GM23248 (cell line): ENCODE measurements around the gene EIPR1. TPM values are rescaled to one million over a fixed set of nuclear protein-coding genes. Genes with fewer than 3 reads are reported as not detected.

Experiments
- DNase-seq: peaks from one replicate; pipeline ENCODE4 v3.0.0-alpha.2; 2015
- H2AFZ ChIP-seq: fragments of 200-600 bp; sonication (generic); 2 replicates; pipeline ENCODE4 v1.6.1; 2016; ENCODE audit warnings: antibody characterized with exemption
- H3F3A ChIP-seq: fragments of 200-600 bp; sonication (generic); 2 replicates; pipeline ENCODE4 v1.6.1; 2016; ENCODE audit warnings: mild to moderate bottlenecking, antibody characterized with exemption, mixed run types; ENCODE audit not compliant: insufficient read depth
- H3K27ac ChIP-seq: fragments of 200-600 bp; sonication (generic); 2 replicates; pipeline ENCODE4 v1.5.1; 2016; ENCODE audit warnings: mild to moderate bottlenecking
- H3K27me3 ChIP-seq: fragments of 200-600 bp; sonication (generic); replicated peaks from 2 replicates; pipeline ENCODE4 v1.6.1; 2016; ENCODE audit warnings: mild to moderate bottlenecking; ENCODE audit not compliant: insufficient read depth
- H3K36me3 ChIP-seq: fragments of 200-600 bp; sonication (generic); 2 replicates; pipeline ENCODE4 v1.6.1; 2016; ENCODE audit warnings: low read depth, mild to moderate bottlenecking
- H3K4me1 ChIP-seq: fragments of 200-600 bp; sonication (generic); 2 replicates; pipeline ENCODE4 v1.6.1; 2016; ENCODE audit warnings: mild to moderate bottlenecking; ENCODE audit not compliant: insufficient read depth
- H3K4me2 ChIP-seq: fragments of 200-600 bp; sonication (generic); one replicate; pipeline ENCODE4 v1.6.1; 2016; ENCODE audit warnings: mild to moderate bottlenecking; ENCODE audit not compliant: unreplicated experiment
- H3K4me3 ChIP-seq: fragments of 200-600 bp; sonication (generic); 2 replicates; pipeline ENCODE4 v1.5.1; 2016; ENCODE audit warnings: mild to moderate bottlenecking
- H3K79me2 ChIP-seq: fragments of 200-600 bp; sonication (generic); 2 replicates; pipeline ENCODE4 v1.6.1; 2016; ENCODE audit warnings: mild to moderate bottlenecking; ENCODE audit not compliant: insufficient read depth
- H3K9ac ChIP-seq: fragments of 200-600 bp; sonication (generic); 2 replicates; pipeline ENCODE4 v1.6.1; 2016; ENCODE audit warnings: mild to moderate bottlenecking
- H3K9me2 ChIP-seq: fragments of 200-600 bp; sonication (generic); 2 replicates; pipeline ENCODE4 v1.6.1; 2016; ENCODE audit warnings: mixed run types, mild to moderate bottlenecking, moderate library complexity; ENCODE audit not compliant: insufficient read depth
- H3K9me3 ChIP-seq: fragments of 200-600 bp; sonication (generic); one replicate; pipeline ENCODE4 v1.6.1; 2017; ENCODE audit warnings: low read depth
- H4K20me1 ChIP-seq: fragments of 200-600 bp; sonication (generic); 2 replicates; pipeline ENCODE4 v1.6.0; 2016; ENCODE audit not compliant: insufficient read depth
- EZH2 ChIP-seq: fragments of 200-600 bp; sonication (generic); IDR thresholded peaks from 2 replicates; pipeline ENCODE4 v1.6.1; 2018; ENCODE audit warnings: antibody characterized with exemption, mild to moderate bottlenecking; ENCODE audit not compliant: insufficient read depth, poor library complexity, severe bottlenecking
- EZH2phosphoT487 ChIP-seq: fragments of 200-600 bp; sonication (generic); IDR thresholded peaks from 2 replicates; pipeline ENCODE4 v1.6.1; 2018; ENCODE audit warnings: antibody characterized with exemption, moderate library complexity, mild to moderate bottlenecking, low read depth; ENCODE audit not compliant: insufficient read depth
- WGBS, 2 experiments: methylation state at CpG; one replicate each; pipeline ENCODE4 v1.1.6; 2015 to 2017; ENCODE audit warnings: low lambda C conversion rate in 2 of 2, low coverage in 1 of 2; ENCODE audit errors: missing lambda C conversion rate in 2 of 2; 5-methylcytosine and 5-hydroxymethylcytosine counted together
- in situ Hi-C: fragments of 300-500 bp; cut with MboI; formaldehyde crosslinking; loops from 2 replicates; pipeline ENCODE4 v1.15.0; 2020
- polyA plus RNA-seq: library from polyadenylated mRNA; unstranded; fragments of >200 nt; fragmentation: Nextera tagmentation; extraction: Ambion mirVana; gene quantifications from 2 replicates; pipeline ENCODE4 v1.2.1, GENCODE V29; 2016
- total RNA-seq: library from RNA; depleted of rRNA; stranded (reverse); fragments of >200 nt; shearing (Covaris generic); gene quantifications from 2 replicates; pipeline ENCODE4 v1.2.3, GENCODE V29; 2014

The EIPR1 gene
- total and polyA plus RNA-seq, 2 experiments from 2014 or later: 20.2 to 46.5 TPM

DNA sequence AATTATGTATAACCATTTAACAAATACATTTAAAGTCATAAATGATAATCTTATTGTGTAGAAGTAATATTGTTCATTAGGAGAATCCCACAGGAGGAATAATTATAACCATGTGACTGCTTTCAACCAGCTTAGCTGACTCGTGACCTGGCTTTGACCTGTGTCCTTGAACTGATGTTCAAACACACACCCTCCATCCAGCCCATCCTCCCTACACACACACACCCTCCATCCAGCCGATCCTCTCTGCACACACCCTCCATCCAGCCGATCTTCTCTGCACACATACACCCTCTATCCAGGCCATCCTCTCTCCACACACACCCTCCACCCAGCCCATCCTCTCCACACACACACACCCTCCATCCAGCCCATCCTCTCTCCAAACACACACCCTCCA, 83.5 kb downstream of the EIPR1 start:
- Histone ChIP-seq H3K79me2 (no peaks in the 10 kb centered on the region), H3K4me2 (no peak overlapping the region), H3K27ac (no peak overlapping the region), H3F3A (no peaks in the 10 kb centered on the region), H3K27me3 (no peaks in the 10 kb centered on the region), H3K36me3 (no peaks in the 10 kb centered on the region), H3K9me2 (no peaks in the 10 kb centered on the region), H3K9ac (no peak overlapping the region), H3K9me3 (no peaks in the 10 kb centered on the region), H2AFZ (no peak overlapping the region), H3K4me3 (no peak overlapping the region), H3K4me1 (no peaks in the 10 kb centered on the region), H4K20me1 (no peaks in the 10 kb centered on the region)
- TF ChIP-seq EZH2phosphoT487: no peak
- TF ChIP-seq EZH2: no peak
- in situ Hi-C loops: no loop called here
- DNase-seq: no peak
- 14 to 27% methylated on average over 1 to 3 of the region's 3 CpGs for WGBS, 2 experiments

DNA sequence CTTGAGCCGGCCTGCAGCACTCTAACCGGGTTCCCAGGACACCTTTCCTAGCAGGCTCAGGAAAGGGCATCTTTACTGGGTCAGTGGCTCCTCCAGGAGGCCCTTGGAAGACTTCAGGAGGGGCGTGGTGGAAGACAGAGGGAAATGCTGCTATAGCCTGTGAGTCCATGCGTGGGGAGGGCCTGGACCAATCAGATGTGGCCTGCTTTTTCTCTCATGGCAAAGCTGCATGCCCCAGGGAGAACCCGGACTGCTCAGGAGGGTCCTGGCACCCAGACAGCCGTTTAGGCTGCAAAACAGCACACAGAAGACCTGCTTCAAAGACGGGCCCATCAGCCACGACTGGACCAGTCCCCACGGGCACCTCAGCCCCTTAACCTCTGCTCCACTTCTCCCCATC, 84.4 kb downstream of the EIPR1 start:
- TF ChIP-seq EZH2 (no peak), EZH2phosphoT487 (no peak)
- H3K9me3 ChIP-seq: no peaks in the 10 kb centered on the region
- no peaks in the 10 kb centered on the region for H3K36me3 ChIP-seq
- in situ Hi-C loops: no loop called here
- H3K4me1 ChIP-seq: no peaks in the 10 kb centered on the region
- DNase-seq: no peak
- no peak overlapping the region for H3K9ac ChIP-seq
- no peaks in the 10 kb centered on the region for H3F3A ChIP-seq
- no peaks in the 10 kb centered on the region for H3K27me3 ChIP-seq
- no peaks in the 10 kb centered on the region for H3K79me2 ChIP-seq
- 79 to 84% methylated on average over 7 to 9 of the region's 9 CpGs for WGBS, 2 experiments
- no peak overlapping the region for H2AFZ ChIP-seq
- no peak overlapping the region for H3K4me2 ChIP-seq
- H3K9me2 ChIP-seq: no peaks in the 10 kb centered on the region
- no peak overlapping the region for H3K27ac ChIP-seq
- no peak overlapping the region for H3K4me3 ChIP-seq
- no peaks in the 10 kb centered on the region for H4K20me1 ChIP-seq

DNA sequence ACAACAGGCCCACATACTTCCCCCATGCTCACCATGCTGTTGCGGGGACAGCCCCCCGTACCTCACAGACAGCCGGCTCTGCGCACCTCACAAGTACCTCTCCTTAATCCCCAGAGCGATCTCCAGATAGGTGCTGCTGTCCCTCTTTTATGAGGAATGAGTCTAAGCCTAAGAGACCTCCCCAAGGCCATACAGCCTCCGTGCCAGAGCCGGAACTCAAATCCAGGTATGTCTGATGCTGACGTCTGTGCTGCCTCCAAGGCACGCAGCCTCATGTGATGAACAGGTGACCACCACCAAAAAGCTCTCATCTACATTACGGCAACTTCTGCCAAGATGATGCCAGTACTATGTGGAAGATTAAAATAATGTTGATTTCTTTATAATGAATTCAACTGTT, 85.2 kb downstream of the EIPR1 start:
- H3K4me1 ChIP-seq: no peaks in the 10 kb centered on the region
- no peak overlapping the region for H3K9ac ChIP-seq
- no peak overlapping the region for H3K27ac ChIP-seq
- H3K9me2 ChIP-seq: no peaks in the 10 kb centered on the region
- H3K27me3 ChIP-seq: no peaks in the 10 kb centered on the region
- 93 to 95% methylated on average over 10 of the region's 10 CpGs for WGBS, 2 experiments
- no peaks in the 10 kb centered on the region for H3F3A ChIP-seq
- no peaks in the 10 kb centered on the region for H3K36me3 ChIP-seq
- no peak overlapping the region for H3K4me3 ChIP-seq
- DNase-seq: no peak
- in situ Hi-C loops: no loop called here
- no peak for TF ChIP-seq EZH2
- TF ChIP-seq EZH2phosphoT487: no peak
- H2AFZ ChIP-seq: no peak overlapping the region
- H3K79me2 ChIP-seq: no peaks in the 10 kb centered on the region
- H4K20me1 ChIP-seq: no peaks in the 10 kb centered on the region
- H3K9me3 ChIP-seq: no peaks in the 10 kb centered on the region
- H3K4me2 ChIP-seq: no peak overlapping the region

DNA sequence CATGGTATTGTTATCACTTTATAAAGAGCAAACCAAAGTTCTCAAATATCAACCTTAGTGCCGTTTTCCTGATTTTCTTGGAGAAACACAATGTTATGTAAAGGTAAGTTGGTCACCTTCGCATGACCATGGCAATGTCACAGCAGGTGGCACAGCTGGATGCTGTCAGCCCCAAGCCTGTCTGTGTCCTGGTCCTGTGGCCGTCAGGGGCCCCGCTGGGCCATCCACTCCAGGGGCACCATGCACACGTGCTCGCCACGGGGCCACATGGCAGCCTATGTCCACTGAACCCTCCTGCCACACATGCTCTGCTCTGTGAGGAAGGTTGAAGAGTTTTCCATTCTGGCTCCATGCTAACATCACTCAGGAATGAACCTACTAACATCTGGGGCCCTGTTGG, 85.9 kb downstream of the EIPR1 start:
- H3K36me3 ChIP-seq: no peaks in the 10 kb centered on the region
- no peak overlapping the region for H3K4me2 ChIP-seq
- H4K20me1 ChIP-seq: no peaks in the 10 kb centered on the region
- no peak for DNase-seq
- no peaks in the 10 kb centered on the region for H3K27me3 ChIP-seq
- no peaks in the 10 kb centered on the region for H3F3A ChIP-seq
- H3K9me2 ChIP-seq: no peaks in the 10 kb centered on the region
- H3K4me1 ChIP-seq: no peaks in the 10 kb centered on the region
- H3K79me2 ChIP-seq: no peaks in the 10 kb centered on the region
- TF ChIP-seq EZH2phosphoT487 (no peak), EZH2 (no peak)
- no peak overlapping the region for H3K9ac ChIP-seq
- 96 to 98% methylated on average over 7 of the region's 7 CpGs for WGBS, 2 experiments
- H3K27ac ChIP-seq: no peak overlapping the region
- no peaks in the 10 kb centered on the region for H3K9me3 ChIP-seq
- in situ Hi-C loops: no loop called here
- no peak overlapping the region for H3K4me3 ChIP-seq
- no peak overlapping the region for H2AFZ ChIP-seq

- TF ChIP-seq EZH2phosphoT487 (no peak), EZH2 (no peak)
- H3K27me3 ChIP-seq: no peaks in the 10 kb centered on the region
Observed at GRCh38 chr2:3291113-3291512, 86.5 kb downstream of the EIPR1 start.

More at GRCh38 chr2:3291113-3291512, 86.5 kb downstream of the EIPR1 start:
- H3F3A ChIP-seq: no peaks in the 10 kb centered on the region
- H3K9me2 ChIP-seq: no peaks in the 10 kb centered on the region
- no peak overlapping the region for H3K9ac ChIP-seq
- DNase-seq: no peak
- H4K20me1 ChIP-seq: no peaks in the 10 kb centered on the region
- no peak overlapping the region for H3K4me2 ChIP-seq
- no peaks in the 10 kb centered on the region for H3K36me3 ChIP-seq
- no peaks in the 10 kb centered on the region for H3K79me2 ChIP-seq
- H3K9me3 ChIP-seq: no peaks in the 10 kb centered on the region
- no peaks in the 10 kb centered on the region for H3K4me1 ChIP-seq
- WGBS, 2 experiments: 96 to 97% methylated on average over 9 of the region's 9 CpGs
- in situ Hi-C loops: no loop called here
- H3K27ac ChIP-seq: no peak overlapping the region
- H2AFZ ChIP-seq: no peak overlapping the region
- H3K4me3 ChIP-seq: no peak overlapping the region
